ENCODE measurements around the gene OR5AK2.
"Not testable (repeated sequence)": the region's sequence is repeated elsewhere in the genome, so short reads cannot be mapped to it uniquely, and the experiment has no call there.

OR5AK2 gene

DNA sequence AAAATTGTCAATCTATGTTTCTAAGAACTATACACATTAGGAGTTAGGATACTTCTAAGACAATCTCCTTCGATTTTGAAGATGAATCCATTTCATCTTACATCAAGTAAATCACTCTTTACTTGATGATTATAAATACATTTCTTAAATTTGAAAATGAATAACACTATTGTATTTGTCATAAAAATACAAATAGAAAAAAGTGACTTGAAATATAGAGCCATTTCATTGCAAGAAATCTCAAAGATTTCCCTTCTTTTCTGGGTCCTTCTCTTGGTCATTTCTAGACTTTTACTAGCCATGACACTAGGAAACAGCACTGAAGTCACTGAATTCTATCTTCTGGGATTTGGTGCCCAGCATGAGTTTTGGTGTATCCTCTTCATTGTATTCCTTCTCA, at the start of gene OR5AK2:
TSS of gene OR5AK2 (plus strand) at position 301 of the 400 bp plus-strand sequence. CDS start at position 301, 0 bp downstream.
- DNase-seq (ENCODE audit: low spot score), result no peak

GRCh38 chr11:56945526-56945925, 43.2 kb upstream of the OR5AK2 start:
- DNase-seq (ENCODE audit: low spot score), result not testable (repeated sequence)

DNA sequence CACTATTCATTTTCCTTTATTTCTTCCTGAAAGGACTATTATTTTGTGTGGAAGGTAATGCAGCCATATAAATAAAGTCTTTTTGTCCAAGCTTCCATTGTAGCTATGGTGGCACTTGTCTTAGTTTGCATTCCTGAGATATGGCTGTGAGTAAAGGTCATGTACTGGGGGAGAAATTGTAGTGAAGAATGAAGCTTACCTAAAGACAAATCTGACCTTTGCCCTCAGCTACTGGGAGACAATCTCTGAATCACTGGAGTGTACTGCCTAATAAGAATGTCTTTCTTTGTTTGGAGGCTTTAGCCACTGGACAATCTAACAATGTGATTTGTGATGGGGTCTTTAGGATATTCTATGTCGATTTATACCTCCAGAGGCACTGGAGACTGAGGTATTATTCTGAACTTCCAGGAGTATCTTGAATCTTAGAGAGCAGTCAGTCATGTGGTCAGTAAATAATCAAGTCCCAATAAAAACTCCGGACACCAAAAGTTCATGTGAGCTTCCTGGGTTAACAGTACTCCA, 39.7 kb upstream of the OR5AK2 start:
- DNase-seq (ENCODE audit: low spot score), result peak; percentile 10

GRCh38 chr11:56950510-56950909, 38.2 kb upstream of the OR5AK2 start:
- no peak for DNase-seq (ENCODE audit: low spot score)

DNA sequence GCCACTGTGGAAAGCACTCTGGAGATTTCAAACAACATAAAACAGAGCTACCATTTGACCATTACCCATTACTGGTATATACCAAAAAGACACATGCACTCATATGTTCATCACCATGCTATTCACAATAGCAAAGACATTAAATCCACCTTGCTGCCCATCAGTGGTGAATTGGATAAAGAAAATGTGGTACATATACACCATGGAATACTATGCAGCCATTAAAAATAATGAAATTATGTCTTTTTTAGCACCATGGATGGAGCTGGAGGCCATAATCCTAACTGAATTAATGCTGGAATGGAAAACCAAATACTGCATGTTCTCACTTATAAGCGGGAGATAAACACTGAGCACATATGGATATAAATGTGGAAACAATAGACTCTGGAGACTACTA, 34.8 kb upstream of the OR5AK2 start:
- DNase-seq (ENCODE audit: low spot score), result not testable (repeated sequence)

DNA sequence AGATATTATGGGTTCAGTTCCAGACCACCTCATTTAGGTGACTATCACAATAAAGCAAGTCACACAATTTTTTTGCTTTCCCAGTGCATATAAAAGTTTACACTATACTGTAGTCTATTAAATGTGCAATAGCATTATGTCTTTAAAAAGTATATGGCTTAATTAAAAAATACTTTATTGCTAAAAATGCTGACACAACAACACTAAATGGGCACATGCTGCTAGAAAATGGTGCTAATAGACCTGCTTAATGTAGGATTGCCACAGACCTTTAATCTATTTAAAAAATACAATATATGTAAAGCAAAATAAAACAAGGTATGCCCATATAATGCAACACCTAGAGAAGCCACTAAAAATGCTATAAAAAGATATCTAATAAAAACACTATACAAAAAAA, 27.1 kb upstream of the OR5AK2 start:
- DNase-seq (ENCODE audit: low spot score), result no peak

GRCh38 chr11:56967726-56968125, 21.0 kb upstream of the OR5AK2 start:
- no peak for DNase-seq (ENCODE audit: low spot score)

DNA sequence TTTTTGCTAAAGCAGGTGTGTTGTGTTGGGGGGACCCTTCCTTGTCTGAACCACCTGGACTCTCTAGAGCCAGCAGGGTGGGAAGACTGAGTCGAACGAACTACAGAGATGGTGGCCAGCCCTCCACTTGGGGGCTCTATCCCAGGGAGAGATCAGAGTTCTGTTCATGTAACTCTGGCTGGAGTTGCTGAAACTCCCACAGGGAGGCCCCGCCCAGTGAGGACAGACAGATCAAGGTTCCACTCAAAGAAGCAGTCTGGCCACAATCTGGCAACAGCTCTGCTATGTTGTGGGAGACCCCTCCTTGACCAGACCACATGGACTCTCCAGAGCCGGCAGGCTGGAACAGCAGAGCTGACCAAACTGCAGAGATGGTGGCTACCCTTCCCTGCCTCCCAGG, 20.2 kb upstream of the OR5AK2 start:
- DNase-seq (ENCODE audit: low spot score), result no peak

DNA sequence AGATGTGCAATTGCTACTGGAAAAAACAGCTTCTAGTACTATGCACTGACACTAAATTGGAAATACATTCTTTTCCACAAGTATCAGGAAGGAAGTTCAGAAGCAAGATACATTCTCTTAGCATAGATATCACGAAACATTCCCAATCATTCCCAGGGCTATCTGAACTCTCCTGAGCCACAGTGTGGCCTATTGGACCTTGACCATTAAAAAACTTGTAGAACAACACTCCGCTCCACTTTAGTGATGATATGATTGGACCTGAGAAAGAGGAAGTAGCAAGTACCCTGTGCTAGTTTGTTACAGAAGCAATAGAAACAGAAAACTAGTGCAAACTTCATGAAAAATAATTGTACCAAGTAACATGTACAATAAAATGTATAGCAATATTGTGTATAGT, 11.4 kb upstream of the OR5AK2 start:
- DNase-seq (ENCODE audit: low spot score), result no peak

DNA sequence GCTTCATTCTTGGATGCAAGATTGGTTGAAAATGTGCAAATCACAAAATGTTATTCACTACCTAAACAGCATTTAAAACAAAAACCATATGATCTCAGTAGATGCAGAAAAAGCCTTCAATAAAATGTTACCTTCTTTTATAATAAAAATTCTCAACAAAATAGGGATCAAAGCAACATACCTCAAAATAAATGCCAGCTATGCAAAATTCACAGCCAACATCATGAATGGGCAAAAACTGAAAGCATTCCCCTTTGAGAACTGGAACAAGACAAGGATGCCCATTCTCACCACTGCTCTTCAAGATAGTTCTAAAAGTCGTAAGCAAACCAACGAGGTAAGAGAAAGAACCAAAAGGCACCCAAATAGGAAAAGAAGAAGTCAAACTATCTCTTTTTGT, 2.0 kb downstream of the OR5AK2 start:
- no peak for DNase-seq (ENCODE audit: low spot score)

DNA sequence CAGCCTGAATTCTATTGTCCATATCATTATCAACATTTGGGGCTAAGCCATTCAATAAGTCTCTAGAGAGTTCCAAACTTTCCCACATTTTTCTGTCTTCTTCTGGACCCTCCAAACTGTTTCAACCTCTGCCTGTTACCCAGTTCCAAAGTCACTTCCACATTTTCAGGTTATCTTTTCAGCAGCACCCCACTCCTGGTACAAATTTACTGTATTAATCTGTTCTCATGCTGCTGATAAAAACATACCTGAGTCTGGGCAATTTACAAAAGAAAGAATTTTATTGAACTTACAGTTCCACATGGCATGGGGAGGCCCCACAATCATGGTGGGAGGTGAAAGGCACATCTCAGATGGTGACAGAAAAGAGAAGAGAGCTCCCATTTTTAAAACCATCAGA, 5.8 kb downstream of the OR5AK2 start:
- no peak for DNase-seq (ENCODE audit: low spot score)

DNA sequence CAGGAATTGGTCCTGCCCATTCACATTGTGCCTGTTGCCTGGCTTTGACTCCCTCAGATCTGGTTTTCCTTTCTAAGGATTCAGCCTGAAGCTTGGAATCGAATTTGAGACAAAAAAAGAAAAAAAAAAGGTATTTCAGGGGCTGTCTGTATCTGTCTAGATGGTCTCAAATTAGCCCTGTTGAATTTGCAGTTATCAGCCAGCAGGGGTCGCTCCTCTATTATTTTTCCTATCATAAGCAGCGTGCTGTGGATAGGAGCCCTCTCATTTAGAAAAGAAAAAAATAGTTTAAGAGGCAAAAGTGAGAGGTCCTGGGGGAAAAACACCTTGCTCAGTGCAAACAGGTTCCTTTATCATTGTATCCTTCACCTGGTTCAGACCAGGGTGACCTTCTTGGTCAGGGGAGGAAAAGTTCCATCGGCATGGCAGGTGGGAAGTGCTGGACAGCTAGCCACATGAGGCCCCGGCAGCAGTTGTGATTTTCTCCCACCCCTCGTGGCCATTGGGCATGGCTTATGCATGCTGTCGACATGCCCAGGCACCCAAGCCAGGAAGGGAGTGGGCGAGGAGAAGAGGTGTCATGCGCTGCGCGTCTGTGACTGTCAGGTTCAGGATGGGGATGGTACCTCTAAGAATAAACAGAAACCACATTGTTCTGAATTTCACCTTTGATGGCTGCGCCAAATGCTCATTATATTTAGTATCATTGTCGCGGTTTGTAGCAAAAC, 13.1 kb downstream of the OR5AK2 start:
- DNase-seq (ENCODE audit: low spot score), result no peak

DNA sequence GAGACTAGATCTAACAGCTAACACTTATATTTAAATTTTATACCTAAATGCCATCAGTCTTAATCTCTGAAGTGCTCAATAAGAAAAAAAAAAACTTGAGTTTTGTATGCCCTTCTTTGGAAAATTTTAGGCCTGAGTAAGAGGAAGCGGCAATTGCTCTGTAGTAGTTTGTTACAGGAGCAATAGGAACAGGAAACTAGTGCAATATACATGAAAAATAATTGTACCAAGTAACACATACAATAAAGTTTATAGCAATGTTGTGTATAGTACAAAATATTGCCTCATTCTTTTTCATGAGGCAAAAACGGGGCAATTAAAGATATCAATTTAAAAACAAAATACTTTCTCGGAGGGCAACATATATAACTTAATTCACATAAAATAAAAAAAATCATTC, 19.7 kb downstream of the OR5AK2 start:
- DNase-seq (ENCODE audit: low spot score), result no peak

DNA sequence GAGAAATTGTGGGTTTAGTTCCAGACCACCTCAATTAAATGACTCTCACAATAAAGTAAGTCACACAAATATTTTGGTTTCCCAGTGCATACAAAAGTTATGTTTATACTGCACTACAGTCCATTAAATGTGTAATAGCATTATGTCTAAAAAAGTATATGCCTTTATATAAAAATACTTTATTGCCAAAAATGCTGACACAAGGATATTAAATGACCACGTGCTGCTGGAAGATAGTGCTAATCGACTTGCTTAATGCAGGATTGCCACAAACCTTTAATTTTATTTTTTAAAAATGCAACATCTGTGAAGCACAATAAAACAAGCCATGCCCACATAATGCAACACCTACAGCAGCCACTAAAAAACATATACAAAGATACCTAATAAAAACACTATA, 27.0 kb downstream of the OR5AK2 start:
- DNase-seq (ENCODE audit: low spot score), result no peak

GRCh38 chr11:57031556-57031955, 42.8 kb downstream of the OR5AK2 start:
- DNase-seq (ENCODE audit: low spot score), result no peak

All from LoVo (cell line).